HG02763 (cell line): ENCODE results near the gene GPR82.
A peak's percentile ranks its signal among the peaks of the same experiment; 100 is the strongest.
"Not testable (repeated sequence)": the region's sequence is repeated elsewhere in the genome, so short reads cannot be mapped to it uniquely, and the experiment has no call there.

Experiments used
- ATAC-seq: cut with Tn5 transposase; IDR thresholded peaks from one replicate; pipeline ENCODE4 v1.9.1; 2021; ENCODE audit warnings: mild to moderate bottlenecking, moderate library complexity; ENCODE audit not compliant: unreplicated experiment

The GPR82 gene

GRCh38 chrX:41718481-41719235, 5.3 kb upstream of the GPR82 start:
- ATAC-seq: no peak

GRCh38 chrX:41719610-41720009, 4.4 kb upstream of the GPR82 start:
- ATAC-seq: not testable (repeated sequence)

GRCh38 chrX:41720125-41720779, 3.7 kb upstream of the GPR82 start:
- ATAC-seq: peak; percentile 86

GRCh38 chrX:41721590-41721989, 2.4 kb upstream of the GPR82 start:
- no peak for ATAC-seq

- no peak for ATAC-seq
These were observed 1.8 kb upstream of the GPR82 start for GRCh38 chrX:41722214-41722613.

- ATAC-seq: no peak
These were observed 964 bp upstream of the GPR82 start for GRCh38 chrX:41722816-41723618.

GRCh38 chrX:41728125-41728524, 4.1 kb downstream of the GPR82 start:
- ATAC-seq: no peak

GRCh38 chrX:41730081-41730480, 6.1 kb downstream of the GPR82 start:
- no peak for ATAC-seq

GRCh38 chrX:41732260-41732659, 8.3 kb downstream of the GPR82 start:
- ATAC-seq: no peak

- peak; percentile 94 for ATAC-seq
These were observed 10.0 kb downstream of the GPR82 start for GRCh38 chrX:41733939-41734338.

GRCh38 chrX:41734530-41734929, 10.5 kb downstream of the GPR82 start:
- no peak for ATAC-seq

GRCh38 chrX:41737065-41737464, 13.1 kb downstream of the GPR82 start:
- no peak for ATAC-seq

GRCh38 chrX:41739871-41740270, 15.9 kb downstream of the GPR82 start:
- no peak for ATAC-seq

- ATAC-seq: no peak
These were observed 26.7 kb downstream of the GPR82 start for GRCh38 chrX:41750716-41751115.

- ATAC-seq: no peak
These were observed 34.4 kb downstream of the GPR82 start for GRCh38 chrX:41758401-41758800.

- ATAC-seq: no peak
These were observed 35.8 kb downstream of the GPR82 start for GRCh38 chrX:41759817-41760216.

- no peak for ATAC-seq
These were observed 37.2 kb downstream of the GPR82 start for GRCh38 chrX:41761169-41761568.

GRCh38 chrX:41761702-41762101, 37.7 kb downstream of the GPR82 start:
- no peak for ATAC-seq

- no peak for ATAC-seq
These were observed 55.1 kb downstream of the GPR82 start for GRCh38 chrX:41779030-41779564.
